ENCODE data around the gene LRRC55.

LRRC55 gene

DNA sequence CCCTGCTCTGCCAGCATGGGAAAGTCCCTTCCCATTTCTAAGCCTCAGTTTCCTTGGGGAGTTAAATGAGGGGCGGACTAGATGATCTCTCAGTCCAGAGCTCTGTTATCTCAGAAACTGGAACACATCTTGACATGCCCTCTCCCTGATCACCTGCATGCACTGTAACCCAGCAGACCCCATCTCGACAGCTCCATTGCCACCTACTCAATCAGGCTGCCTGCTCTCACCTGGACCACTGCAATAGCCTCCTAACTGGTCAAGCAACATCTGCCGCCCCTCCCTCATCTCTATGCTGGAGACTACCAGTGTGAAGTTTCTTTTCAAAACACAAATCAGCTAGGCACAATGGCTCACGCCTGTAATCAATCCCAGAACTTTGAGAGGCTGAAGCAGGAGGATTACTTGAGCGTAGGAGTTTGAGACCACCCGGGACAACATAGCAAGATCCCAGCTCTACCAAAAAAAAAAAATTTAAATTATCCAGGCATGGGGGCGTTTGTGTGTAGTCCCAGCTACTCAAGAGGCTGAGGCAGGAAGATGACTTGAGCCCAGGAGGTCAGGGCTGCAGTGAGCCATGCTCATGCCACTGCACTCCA lies 22.2 kb downstream of the LRRC55 start:
- no peak for DNase-seq

DNA sequence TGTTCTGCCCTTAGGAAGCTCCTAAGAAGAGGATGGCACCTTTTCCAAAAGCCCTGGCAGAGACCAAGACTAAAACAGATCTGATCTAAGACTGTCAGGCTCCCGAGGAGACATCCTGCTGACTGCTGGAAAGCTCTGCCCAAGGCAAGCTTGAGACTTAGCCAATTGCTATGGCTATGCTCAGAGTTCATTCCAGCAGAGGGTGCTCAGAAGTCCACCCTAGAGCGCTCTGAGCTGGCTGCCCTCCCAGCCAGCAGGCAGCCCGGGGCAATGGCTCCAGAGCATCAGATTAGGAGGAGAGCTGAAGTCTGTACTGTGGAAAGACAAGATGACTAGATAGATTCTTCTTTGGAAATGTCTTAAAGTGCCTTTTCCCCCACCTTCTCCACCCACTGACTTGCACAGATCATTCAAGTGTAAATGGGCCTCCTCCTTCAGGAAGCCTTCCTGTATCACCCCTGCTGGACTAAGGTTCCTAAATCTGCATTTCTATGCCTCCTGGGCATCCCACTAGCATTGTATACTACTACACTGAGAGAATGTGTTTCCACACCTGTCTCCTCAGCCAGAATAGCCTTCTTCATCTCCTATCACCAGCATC lies 23.4 kb downstream of the LRRC55 start:
- DNase-seq, result no peak

DNA sequence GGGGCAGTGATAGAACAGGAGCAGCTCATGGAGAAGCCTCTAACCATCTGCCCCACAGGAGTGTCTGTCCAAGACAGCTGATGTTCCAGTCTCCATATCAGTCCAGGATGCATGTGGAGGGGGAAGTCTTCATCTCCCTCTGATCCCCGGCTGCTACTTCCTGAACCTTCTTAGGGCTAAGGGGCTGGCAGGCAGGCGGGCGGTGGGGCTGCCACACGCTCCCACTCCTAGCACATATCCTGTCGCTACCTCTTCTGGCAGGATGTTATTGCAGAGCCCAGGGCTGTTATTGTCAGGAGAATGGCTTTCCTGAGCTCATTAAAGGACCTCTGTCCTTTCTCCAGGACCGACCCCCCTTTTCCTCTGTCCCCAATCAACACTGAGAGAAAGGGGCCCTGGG lies 25.4 kb downstream of the LRRC55 start:
- no peak for DNase-seq

DNA sequence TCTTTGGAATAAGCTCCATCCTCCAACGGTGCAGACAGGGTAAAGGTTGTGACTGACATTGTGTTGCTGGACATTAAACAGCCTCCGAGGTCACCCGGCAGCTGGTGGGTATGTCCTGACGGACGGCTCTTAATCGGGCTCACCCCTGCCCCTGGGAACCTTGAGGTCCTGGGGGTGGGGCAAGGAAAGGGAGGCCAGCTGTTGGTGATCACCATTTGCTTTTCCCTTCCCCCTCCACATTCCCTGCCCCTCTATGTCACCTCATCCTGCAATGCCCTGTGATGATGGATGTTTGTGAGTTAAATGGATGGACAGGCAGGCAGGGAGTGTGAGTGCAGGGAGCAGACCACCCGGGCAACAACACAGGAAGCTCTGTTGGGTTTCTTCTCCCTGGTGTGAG lies 29.0 kb downstream of the LRRC55 start:
- DNase-seq, result no peak

DNA sequence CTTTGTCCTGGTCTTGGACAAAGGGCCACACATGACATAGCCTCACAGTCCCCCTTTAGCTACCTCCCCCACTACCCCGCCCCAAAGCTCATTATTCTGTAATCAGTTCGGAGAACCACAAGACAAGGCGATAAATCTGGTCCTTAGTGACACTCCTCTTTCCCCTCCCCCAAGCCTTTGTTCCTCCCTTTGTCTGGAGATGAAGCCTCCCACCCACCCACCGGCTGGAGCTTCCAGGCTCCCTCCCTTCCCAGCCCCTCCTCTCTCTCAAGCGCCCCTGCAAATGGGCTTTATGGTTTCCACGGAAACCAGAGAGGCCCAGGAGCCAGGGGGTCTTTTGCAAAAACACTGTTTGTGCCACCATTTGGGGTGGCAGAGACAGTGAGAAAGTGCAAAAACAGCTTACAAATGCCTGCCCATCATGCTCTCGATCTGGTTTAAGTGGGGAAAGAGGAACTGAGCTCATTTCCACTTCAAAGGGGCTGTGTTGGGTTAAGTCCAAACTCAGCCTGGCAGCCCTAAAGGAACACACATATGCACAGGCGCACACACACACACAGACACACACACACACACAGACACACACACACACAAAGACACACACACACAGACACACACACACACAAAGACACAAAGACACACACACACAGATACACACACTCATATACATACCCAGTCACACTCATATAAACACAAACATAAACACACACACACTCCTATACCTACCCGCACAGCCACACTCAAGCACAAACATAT lies 31.8 kb downstream of the LRRC55 start:
- no peak for DNase-seq

DNA sequence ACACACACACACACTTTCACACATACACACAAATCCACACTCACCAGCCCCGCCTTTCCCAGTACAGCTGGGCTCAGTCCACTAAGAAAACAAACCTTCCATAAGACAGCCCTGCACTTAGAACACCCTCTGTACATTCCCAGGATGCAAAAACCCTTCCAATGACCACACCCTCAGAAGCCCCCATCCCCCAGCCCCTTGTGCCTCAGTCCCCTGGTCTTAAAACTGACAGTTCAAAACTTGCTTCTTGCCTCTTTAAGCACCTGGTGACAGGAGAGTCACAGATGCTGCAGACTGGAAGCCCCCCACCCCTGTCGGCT lies 32.3 kb downstream of the LRRC55 start:
- DNase-seq, result no peak

DNA sequence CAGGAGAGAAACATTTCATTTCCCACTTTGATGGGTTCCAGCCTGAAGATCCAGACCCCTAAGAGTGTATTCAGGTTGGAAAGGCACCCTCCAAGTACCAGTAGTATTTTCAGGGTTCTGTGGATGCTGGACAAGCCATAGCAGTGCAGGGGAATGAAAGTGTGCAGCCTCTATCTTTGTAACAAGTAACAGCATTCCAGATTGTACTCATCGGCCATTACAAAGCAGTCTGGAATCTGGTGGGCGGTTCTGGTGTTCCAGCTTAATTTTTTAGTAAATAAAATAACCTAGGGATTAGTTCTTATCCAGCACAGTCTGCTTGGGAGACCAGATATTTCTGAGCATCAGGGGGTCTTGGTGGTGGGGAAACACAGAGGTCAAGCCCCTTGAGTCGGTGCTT lies 32.7 kb downstream of the LRRC55 start:
- no peak for DNase-seq

DNA sequence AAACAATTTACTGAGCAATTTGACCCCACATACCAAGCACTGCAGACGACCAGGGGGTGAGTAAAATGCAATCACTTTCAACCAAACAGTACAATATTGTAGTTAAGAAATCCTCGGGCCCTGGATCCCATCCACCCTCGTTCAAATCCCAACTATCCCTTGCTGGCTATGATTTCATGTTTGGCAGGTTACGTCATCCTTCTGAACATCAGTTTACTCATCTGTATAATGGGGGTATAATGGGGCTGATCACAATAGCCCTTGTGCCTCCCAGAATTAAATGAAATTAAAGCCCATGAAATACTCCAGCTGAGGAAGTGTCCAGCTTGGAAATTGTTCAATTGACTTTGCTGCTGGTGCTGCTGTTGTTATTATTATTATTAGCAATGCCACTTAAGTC lies 34.7 kb downstream of the LRRC55 start:
- DNase-seq, result no peak

DNA sequence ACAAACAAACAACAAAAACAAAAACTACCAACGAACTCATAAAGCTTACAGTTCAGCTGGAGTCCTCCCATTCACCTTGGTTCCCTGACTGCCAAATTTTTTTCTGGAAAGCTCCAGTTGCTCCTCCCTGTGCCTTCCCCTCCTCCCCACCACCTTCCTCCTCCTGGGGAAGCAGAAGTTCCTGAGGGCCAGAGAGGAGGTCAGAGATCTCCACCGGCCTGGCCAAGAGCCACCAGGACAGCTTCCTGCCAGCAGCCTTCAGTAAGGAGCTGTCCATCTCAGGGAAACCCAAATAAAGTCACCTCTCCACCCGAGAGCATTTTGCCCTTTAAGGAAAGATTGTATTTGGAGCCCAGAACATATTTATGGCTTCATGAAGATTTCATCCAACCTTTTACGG lies 35.3 kb downstream of the LRRC55 start:
- DNase-seq, result no peak

DNA sequence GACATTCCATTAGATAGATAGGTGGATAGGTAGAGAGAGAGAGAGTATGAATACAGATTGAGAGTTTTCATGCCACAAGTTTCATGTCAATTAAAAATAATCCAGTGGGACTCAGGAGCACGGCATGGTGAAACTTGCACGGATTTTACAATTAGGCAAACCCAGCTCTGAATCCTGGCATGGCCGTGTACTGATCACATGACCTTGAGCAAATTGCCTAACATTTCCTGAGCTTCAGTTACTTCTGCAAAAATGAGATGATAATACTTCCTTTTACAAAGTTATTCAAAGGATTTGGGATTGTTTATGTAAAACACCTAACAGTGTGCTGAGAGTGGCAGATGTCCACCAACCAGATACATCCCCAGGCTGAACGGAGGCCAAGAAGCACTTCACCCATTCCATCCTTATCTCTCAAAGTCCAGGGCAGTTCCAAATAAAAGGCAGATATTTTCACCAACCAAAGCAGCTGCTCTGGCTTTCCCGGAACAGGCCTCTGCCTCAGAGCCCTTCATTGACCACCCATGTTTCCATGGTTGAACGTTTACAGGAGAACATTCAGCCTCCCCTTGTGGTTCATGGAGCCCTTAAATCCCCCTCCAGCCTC lies 37.4 kb downstream of the LRRC55 start:
- DNase-seq, result no peak

DNA sequence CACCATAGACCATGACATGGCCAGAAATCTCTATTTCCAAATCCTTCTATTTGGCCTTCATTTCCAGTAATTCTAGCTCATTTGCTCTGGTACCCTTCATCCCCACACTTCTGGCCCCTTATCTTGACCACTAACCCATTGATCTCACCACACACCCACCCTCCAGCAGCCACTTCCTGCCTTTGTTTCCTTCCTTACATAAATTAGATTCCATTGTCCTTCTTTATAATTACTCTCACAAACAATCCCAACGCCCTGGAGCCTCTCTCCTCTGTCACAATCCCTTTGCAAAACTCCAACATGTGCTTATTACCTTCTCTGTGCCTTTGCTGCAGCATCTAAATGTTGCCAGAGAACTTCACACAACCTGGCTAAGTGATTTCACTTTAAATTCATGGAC lies 40.5 kb downstream of the LRRC55 start:
- no peak for DNase-seq

DNA sequence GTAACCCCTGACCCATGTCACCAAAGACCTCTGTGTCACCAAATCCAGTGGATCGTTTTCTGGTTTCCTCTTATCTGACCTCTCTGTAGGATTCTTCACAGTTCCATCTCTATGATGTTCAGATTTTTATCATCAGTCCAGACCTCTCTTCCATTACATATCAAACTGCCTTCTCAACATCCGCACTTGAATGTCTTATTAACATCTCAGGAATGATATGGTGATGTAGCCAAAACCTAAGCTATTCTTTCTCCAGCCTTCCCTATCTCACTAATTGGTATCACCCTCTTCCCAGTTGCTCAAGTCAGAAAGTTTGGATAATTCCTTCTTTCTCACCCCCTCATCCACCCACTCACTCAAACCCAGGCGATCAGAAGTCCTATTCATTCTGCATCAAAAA lies 41.8 kb downstream of the LRRC55 start:
- no peak for DNase-seq

DNA sequence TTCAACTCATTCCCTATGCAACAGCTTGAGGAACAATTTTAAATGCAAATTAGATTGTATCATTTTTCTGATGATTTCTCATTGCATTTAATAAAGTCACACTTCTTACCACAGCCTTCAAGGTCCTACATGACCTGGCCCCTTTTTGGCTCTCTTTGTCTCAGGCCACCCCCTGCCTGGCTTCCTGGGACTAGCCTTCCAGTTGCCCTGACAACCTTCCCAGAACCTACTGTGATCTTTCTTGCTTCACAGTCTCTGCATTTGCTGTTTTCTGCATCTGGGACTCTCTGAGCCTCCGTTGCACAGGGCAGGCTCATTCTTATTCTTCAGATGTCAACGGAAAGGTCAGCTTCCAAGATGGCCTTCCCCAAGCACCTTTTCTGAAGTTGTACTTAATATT lies 42.4 kb downstream of the LRRC55 start:
- DNase-seq, result no peak

DNA sequence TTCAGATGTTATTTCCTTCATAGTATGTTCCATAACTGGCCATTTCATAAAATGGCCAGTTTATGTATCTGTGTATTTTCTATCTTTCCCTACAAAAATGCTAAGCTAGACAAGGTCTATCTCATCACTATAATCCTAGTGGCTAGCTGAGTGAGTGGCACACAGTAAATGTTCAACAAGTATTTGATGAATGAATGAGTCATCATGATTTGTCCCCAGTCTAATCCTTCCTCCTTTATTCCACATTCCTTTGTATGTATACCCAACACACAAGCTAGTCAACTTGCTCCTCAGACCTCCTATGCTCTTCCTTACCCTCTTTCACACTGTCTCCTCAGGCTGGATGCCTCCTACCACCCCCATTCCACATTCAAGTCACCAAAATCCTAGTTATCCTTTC lies 42.8 kb downstream of the LRRC55 start:
- DNase-seq, result no peak

DNA sequence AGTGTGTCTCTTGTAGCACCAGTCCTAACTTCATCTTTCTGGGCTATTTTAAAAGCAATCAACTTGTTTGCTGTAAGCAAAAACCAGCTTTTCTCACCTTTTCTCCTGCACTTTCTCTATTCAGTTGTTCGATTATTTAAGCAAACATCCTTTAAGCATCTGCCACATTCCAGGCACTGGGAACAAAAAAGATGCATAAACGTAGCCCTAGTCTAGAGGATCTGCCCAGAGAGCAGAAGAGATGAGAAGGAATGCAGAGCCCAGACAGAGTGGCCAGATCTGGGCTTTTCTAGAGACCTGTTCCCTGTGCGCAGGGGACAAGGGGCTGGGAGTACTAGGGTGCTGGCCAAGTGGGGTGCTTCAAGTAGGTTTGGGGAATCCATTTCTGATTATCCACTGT lies 46.8 kb downstream of the LRRC55 start:
- no peak for DNase-seq

DNA sequence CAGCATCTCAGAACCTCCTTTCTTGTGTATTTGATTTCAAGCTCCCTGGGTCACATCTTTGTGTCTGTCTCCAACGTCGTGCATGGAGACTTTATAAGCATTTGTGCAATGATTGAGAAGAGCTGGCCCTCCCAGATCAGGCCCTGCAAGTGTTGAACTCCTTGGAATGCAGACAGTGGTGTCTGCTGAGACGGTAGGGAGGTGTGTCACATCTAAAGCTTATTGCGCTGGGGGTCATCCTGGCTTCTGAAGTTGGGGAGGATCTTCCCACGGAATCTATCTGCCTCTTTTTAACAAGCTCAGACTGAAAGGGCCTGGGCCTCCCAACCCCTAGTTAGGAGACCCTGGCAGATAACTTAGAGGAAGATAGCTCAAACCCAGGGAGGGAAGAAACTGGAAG lies 48.6 kb downstream of the LRRC55 start:
- no peak for DNase-seq

DNA sequence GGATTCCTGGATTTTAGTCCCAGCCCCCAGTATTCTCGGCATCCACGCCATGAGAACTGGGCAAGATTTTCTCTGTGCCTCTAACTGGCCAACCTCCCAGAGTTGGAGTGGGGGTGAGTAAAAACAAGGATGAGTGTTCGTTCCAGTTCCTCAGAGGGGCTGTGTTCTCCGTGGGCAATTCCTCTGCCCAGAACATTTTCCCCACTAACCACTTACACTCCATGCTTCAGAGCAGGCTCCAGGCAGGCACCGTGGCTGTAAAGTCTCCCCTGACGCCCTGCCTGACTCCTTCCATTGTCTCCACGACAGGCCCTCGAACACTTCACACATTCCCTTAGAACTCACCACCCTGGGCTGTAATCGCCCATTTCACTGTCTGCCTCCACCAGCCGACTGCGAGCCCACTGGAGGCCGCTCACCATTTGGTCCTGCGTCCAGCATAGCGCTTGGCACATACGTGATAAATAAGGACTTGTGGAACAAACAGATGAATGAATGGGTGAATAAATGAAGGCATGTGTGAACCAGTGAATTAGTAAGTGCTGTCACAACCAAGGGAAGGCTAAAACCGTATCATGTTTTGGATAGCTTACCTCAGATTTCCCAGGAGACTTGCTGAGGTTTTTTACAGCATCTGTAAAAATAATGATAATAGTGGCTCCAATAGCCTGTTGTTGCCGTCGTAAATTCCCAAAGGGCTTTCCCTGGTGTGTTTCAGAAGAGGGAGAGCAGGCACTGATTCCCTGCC lies 49.2 kb downstream of the LRRC55 start:
- DNase-seq, result no peak

DNA sequence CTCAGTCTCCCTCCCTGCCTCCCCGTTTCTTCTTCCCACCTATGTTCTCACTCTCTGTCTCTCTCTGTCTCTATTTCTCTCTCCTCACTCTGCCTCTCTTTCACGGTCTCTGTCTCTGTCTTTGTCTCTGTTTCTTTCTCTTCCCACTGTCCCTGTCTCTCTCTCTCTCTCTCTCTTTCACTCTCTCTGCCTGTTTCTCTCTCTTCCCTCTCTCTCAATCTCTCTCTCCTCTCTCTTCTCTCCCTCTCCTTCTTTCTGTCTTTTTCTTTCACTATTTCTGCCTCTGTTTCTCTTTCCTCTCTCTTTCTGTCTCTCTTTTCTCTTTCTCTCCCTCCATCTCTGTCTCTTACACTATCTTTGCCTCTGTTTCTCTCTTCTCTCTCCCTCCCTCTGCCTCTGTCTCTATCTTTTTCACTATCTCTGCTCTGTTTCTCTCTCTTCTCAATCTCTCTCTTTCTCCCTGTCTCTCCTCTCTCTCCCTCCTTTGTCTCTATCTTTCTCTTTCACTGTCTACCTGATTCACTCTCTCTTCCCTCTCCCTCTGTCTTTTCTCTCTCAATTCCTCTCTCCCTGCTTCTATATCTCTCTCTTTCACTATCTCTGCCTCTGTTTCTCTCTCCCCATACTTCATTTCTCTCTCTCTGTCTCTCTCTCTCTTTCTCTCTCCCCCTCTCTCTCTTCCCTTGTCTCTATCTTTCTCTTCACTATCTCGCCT lies 49.9 kb downstream of the LRRC55 start:
- DNase-seq, result no peak

DNA sequence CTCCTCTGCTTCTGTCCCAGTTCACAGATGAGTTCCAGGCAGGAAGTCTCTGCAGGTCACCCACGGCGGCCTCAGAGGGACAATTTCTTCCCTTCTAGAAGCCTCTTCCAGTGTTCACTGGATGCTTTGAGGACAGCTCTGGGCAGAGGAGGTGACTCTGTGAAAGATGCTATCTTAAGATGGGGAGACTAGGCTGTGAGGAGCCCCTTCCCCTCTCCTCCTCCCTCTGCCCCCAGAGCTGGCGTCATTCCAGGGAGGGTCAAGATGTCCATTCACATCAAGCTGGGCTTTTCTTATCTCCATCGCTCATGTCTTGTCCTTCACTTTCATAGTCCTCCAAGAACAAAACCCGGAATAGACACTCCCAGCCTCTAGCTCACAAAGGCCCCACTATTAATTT lies 51.9 kb downstream of the LRRC55 start:
- no peak for DNase-seq

DNA sequence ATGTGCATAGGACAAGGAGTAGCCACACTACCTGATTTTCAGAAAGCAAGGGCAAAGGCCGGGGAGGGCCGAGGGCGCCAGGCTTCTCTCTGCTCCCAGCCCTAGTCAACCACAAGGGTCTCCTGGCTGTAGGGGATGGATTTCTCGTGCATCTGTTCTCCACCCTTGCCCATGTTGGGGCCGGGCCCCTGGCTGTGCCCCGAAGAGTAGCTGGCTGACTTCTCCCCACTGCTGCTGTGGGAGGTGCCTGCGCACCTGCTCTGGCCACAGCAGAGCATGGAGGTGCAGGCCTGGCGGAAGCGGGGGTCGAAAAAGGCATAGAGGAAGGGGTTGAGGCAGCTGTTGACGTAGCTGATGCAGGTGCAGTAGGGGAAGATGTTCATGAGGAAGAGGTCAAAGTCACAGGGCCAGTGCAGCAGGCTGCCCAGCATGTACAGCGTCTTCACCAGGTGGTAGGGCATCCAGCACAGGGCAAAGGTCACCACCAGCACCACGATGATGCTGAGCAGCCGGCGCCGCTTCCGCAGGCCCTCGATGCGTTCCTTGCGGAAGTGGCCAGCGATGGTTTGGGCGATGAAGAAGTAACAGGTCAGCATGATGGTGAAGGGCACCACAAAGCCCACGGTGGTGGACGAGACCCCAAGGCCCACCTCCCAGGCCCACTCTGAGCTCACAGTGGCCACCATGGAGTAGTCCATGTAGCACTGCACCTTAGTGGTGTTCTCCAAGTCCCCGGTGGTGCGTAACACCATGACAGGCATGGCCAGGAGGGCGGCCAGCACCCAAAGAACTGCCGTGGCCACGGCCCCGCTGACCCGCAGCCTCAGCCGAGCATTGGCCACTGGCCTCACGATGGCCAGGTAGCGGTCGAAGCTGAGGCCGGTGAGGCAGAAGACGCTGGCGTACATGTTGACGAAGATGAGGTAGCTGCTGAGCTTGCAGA lies 54.3 kb downstream of the LRRC55 start:
- DNase-seq, result no peak

DNA sequence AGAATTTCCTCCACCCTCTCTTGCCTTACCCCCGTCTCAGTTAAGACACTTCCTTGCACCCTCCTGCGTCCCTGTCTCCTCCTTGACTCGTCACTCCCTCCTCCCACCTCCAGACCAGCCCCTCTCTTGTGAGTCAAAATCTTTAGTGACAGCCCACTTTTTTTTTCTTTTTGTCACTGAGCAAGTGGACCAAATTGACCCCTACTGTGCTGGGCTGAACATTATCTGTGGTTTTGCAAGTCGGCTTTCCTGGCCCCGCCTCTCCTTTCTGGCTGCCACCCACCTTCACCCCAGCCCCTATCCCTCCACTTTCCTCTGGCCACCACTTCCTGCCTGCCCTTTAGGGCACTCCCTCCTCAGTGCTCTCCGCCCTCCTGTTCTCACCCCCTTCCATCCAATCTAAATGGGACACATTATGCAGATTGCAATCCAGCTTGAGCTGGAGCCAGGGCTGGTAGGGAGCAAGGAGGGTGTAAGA lies 55.5 kb downstream of the LRRC55 start, which contains the start of gene APLNR:
TSS of gene APLNR (minus strand) at position 47 of the 478 bp plus-strand sequence. CDS start 246 bp downstream, outside the sequence.
- no peak for DNase-seq

Measured in T-helper 2 cell (primary cell).